ENCODE measurements around the gene RABGAP1L.

GRCh38 chr1:174734270-174734669 lies 575.0 kb downstream of the RABGAP1L start:
- no peak for TF ChIP-seq CTCF (IDR thresholded peaks at IDR 0.05; ENCODE audit: control extremely low read depth in 1 of 3, insufficient read depth in 1 of 3, low read depth in 1 of 3, low read length in 3 of 3)
- TF ChIP-seq GABPA (IDR thresholded peaks at IDR 0.05; ENCODE audit: borderline replicate concordance, insufficient read depth, low read length): no peak

Data from H1 (cell line).